Cardiac muscle cell (in vitro differentiated cells and primary cell): Measurements from ENCODE around the gene SNX6. TPM values are rescaled to one million over a fixed set of nuclear protein-coding genes. Genes with fewer than 3 reads are reported as not detected.
"Not testable (repeated sequence)": the region's sequence is repeated elsewhere in the genome, so short reads cannot be mapped to it uniquely, and the experiment has no call there.

ENCODE experiments used
- DNase-seq, 2 donors: peaks; one replicate each; pipeline versions ENCODE4 v3.0.0 to v3.0.0-alpha.2; 2010 to 2017; ENCODE audit warnings: low read depth in 1 of 2, low spot score in 1 of 2
- H3K27ac ChIP-seq: fragments of 200-600 bp; sonication (generic); 2 replicates; pipeline ENCODE4 v1.5.1; 2016
- H3K27me3 ChIP-seq: fragments of 200-600 bp; sonication (generic); 2 replicates; pipeline ENCODE4 v1.6.0; 2016; ENCODE audit warnings: control low read depth
- H3K36me3 ChIP-seq: fragments of 200-600 bp; sonication (generic); 2 replicates; pipeline ENCODE4 v1.5.1; 2016; ENCODE audit warnings: control low read depth
- H3K4me1 ChIP-seq: fragments of 200-600 bp; sonication (generic); 2 replicates; pipeline ENCODE4 v1.8.1; 2017; ENCODE audit warnings: low read depth, mild to moderate bottlenecking, mixed run types
- H3K4me3 ChIP-seq: fragments of 200-600 bp; sonication (generic); 2 replicates; pipeline ENCODE4 v1.5.1; 2016; ENCODE audit warnings: mild to moderate bottlenecking
- H3K9me3 ChIP-seq: fragments of 200-600 bp; sonication (generic); 2 replicates; pipeline ENCODE4 v1.5.1; 2017; ENCODE audit warnings: low read depth, mild to moderate bottlenecking, control low read depth
- CTCF ChIP-seq: IDR thresholded peaks from 2 replicates; pipeline ENCODE4 v1.5.1; 2012; ENCODE audit warnings: low read depth, mild to moderate bottlenecking, low read length
- polyA plus RNA-seq: library from polyadenylated mRNA; unstranded; fragments of >200 nt; fragmentation: Nextera tagmentation; extraction: Ambion mirVana; gene quantifications from 2 replicates; pipeline ENCODE4 v1.2.1, GENCODE V29; 2016
- total RNA-seq: library from RNA; depleted of rRNA; stranded (reverse); fragments of >200 nt; gene quantifications from 2 replicates; pipeline ENCODE4 v1.2.3, GENCODE V29; 2016

Gene SNX6
- total and polyA plus RNA-seq, 2 experiments from 2014 or later, result 83.1 to 95.1 TPM

GRCh38 chr14:34582117-34582680 lies 47.7 kb downstream of the SNX6 start:
- Histone ChIP-seq H3K27ac (no peak overlapping the region), H3K36me3 (peaks cover 45% of the 10 kb centered on the region), H3K4me1 (no peaks in the 10 kb centered on the region)

GRCh38 chr14:34580381-34580780 lies 49.6 kb downstream of the SNX6 start:
- no peaks in the 10 kb centered on the region for H3K27me3 ChIP-seq
- H3K4me1 ChIP-seq, result no peaks in the 10 kb centered on the region
- TF ChIP-seq CTCF, result no peak
- H3K27ac ChIP-seq, result no peak overlapping the region
- DNase-seq, result no peak
- no peaks in the 10 kb centered on the region for H3K9me3 ChIP-seq
- H3K36me3 ChIP-seq, result peaks cover 39% of the 10 kb centered on the region
- H3K4me3 ChIP-seq, result no peak overlapping the region

More at GRCh38 chr14:34582117-34582680, 47.7 kb downstream of the SNX6 start:
- DNase-seq, result no peak
- TF ChIP-seq CTCF, result no peak
- no peak overlapping the region for H3K4me3 ChIP-seq
- H3K9me3 ChIP-seq, result no peaks in the 10 kb centered on the region
- no peaks in the 10 kb centered on the region for H3K27me3 ChIP-seq

GRCh38 chr14:34571771-34572170 lies 58.2 kb downstream of the SNX6 start:
- Histone ChIP-seq H3K36me3 (peaks cover 36% of the 10 kb centered on the region), H3K4me3 (no peak overlapping the region), H3K27ac (no peak overlapping the region), H3K4me1 (no peaks in the 10 kb centered on the region), H3K27me3 (no peaks in the 10 kb centered on the region), H3K9me3 (no peaks in the 10 kb centered on the region)
- TF ChIP-seq CTCF, result no peak
- no peak for DNase-seq

GRCh38 chr14:34569750-34570149 lies 60.2 kb downstream of the SNX6 start:
- TF ChIP-seq CTCF, result no peak
- no peaks in the 10 kb centered on the region for H3K27me3 ChIP-seq
- DNase-seq, result no peak
- H3K4me3 ChIP-seq, result no peak overlapping the region
- H3K36me3 ChIP-seq, result peaks cover 40% of the 10 kb centered on the region
- no peak overlapping the region for H3K27ac ChIP-seq
- H3K9me3 ChIP-seq, result no peaks in the 10 kb centered on the region
- H3K4me1 ChIP-seq, result no peaks in the 10 kb centered on the region

- no peak overlapping the region for H3K27ac ChIP-seq
- no peaks in the 10 kb centered on the region for H3K9me3 ChIP-seq
- H3K4me3 ChIP-seq, result no peak overlapping the region
- peaks cover 40% of the 10 kb centered on the region for H3K36me3 ChIP-seq
- TF ChIP-seq CTCF, result no peak
- H3K4me1 ChIP-seq, result no peaks in the 10 kb centered on the region
- no peaks in the 10 kb centered on the region for H3K27me3 ChIP-seq
- DNase-seq, result no peak
These were observed 61.1 kb downstream of the SNX6 start for GRCh38 chr14:34568803-34569202.

- TF ChIP-seq CTCF, result no peak
- DNase-seq, result no peak
These were observed 67.2 kb downstream of the SNX6 start for GRCh38 chr14:34562776-34563150.

GRCh38 chr14:34562037-34562775 lies 67.7 kb downstream of the SNX6 start:
- DNase-seq, H3K4me1 ChIP-seq, H3K27me3 ChIP-seq, H3K9me3 ChIP-seq, H3K4me3 ChIP-seq: not testable (repeated sequence)
- peaks cover 23% of the 10 kb centered on the region for H3K36me3 ChIP-seq
- H3K27ac ChIP-seq, result peak overlapping the region; percentile 72

More at GRCh38 chr14:34562776-34563150, 67.2 kb downstream of the SNX6 start:
- H3K4me3 ChIP-seq, result no peak overlapping the region
- H3K27ac ChIP-seq, result peak overlapping the region; percentile 72
- H3K36me3 ChIP-seq, result peaks cover 29% of the 10 kb centered on the region
- H3K9me3 ChIP-seq, result no peaks in the 10 kb centered on the region
- peaks cover 3% of the 10 kb centered on the region for H3K4me1 ChIP-seq
- no peaks in the 10 kb centered on the region for H3K27me3 ChIP-seq

- not testable (repeated sequence) for H3K9me3 ChIP-seq, H3K36me3 ChIP-seq, H3K27ac ChIP-seq, DNase-seq, H3K27me3 ChIP-seq, H3K4me3 ChIP-seq, H3K4me1 ChIP-seq
These were observed 73.5 kb downstream of the SNX6 start for GRCh38 chr14:34556498-34556829.
